HCT116 (cell line): ENCODE results near the gene MAP3K5. TPM values are rescaled to one million over a fixed set of nuclear protein-coding genes. Genes with fewer than 3 reads are reported as not detected.

ENCODE experiments used
- ATF3 ChIP-seq: IDR thresholded peaks from 2 replicates; pipeline ENCODE4 v1.6.1; 2012
- CEBPB ChIP-seq: IDR thresholded peaks from 2 replicates; pipeline ENCODE4 v1.6.1; 2012; ENCODE audit warnings: low read depth
- EGR1 ChIP-seq: IDR thresholded peaks from 2 replicates; pipeline ENCODE4 v1.6.1; 2012; ENCODE audit warnings: low read depth
- EZH2 ChIP-seq: fragments of 200-600 bp; sonication (generic); IDR thresholded peaks from 2 replicates; pipeline ENCODE4 v1.6.1; 2017; ENCODE audit warnings: antibody characterized with exemption, mixed run types
- FOSL1 ChIP-seq: IDR thresholded peaks from 2 replicates; pipeline ENCODE4 v1.6.1; 2012; ENCODE audit warnings: low read depth
- JUND ChIP-seq: IDR thresholded peaks from 2 replicates; pipeline ENCODE4 v1.6.1; 2012
- REST ChIP-seq: IDR thresholded peaks from 2 replicates; pipeline ENCODE4 v1.6.1; 2012; ENCODE audit warnings: low read depth
- total RNA-seq: library from RNA; stranded (reverse); gene quantifications from one replicate; pipeline ENCODE4 v1.2.1, GENCODE V29; 2021; ENCODE audit not compliant: unreplicated experiment
- TF ChIP-seq, protein P1 (sequence below), 3 experiments: fragments of 200-600 bp in 1 of 3; sonication (generic) in 1 of 3; IDR thresholded peaks in 2 of 3; conservative IDR thresholded peaks in 1 of 3; 2 replicates each; pipeline ENCODE4 v1.5.1; 2012 to 2017; ENCODE audit warnings: low read depth in 2 of 3, low read length in 2 of 3, antibody characterized with exemption in 1 of 3, borderline replicate concordance in 1 of 3, control low read depth in 1 of 3, mild to moderate bottlenecking in 1 of 3, mixed read lengths in 1 of 3, mixed run types in 1 of 3, moderate library complexity in 1 of 3; ENCODE audit not compliant: insufficient read depth in 1 of 3

Gene MAP3K5
- total RNA-seq, 1 experiment from 2014 or later: 11.8 TPM

GRCh38 chr6:136782021-136782770 is 10.1 kb downstream of the MAP3K5 start (continued):
- TF ChIP-seq JUND (peak; percentile 66), FOSL1 (peak; percentile 61), REST (no peak), EZH2 (no peak), CEBPB (0 out of 2 replicates have a peak, but pooled peaks have one; percentile 37), EGR1 (no peak), ATF3 (no peak)
- TF ChIP-seq, protein P1, sequence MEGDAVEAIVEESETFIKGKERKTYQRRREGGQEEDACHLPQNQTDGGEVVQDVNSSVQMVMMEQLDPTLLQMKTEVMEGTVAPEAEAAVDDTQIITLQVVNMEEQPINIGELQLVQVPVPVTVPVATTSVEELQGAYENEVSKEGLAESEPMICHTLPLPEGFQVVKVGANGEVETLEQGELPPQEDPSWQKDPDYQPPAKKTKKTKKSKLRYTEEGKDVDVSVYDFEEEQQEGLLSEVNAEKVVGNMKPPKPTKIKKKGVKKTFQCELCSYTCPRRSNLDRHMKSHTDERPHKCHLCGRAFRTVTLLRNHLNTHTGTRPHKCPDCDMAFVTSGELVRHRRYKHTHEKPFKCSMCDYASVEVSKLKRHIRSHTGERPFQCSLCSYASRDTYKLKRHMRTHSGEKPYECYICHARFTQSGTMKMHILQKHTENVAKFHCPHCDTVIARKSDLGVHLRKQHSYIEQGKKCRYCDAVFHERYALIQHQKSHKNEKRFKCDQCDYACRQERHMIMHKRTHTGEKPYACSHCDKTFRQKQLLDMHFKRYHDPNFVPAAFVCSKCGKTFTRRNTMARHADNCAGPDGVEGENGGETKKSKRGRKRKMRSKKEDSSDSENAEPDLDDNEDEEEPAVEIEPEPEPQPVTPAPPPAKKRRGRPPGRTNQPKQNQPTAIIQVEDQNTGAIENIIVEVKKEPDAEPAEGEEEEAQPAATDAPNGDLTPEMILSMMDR (IDR thresholded peaks at IDR 0.05 in 2 of 3, conservative IDR thresholded peaks at IDR 0.05 in 1 of 3; ENCODE audit: borderline replicate concordance in 1 of 3, insufficient read depth in 1 of 3, low read depth in 2 of 3, low read length in 2 of 3): no peak
